NCI-H82 (cell line): ENCODE measurements around the gene GCN1.

Experiments
- DNase-seq: peaks from one replicate; lab custom pipeline; 2025; lab: John Stamatoyannopoulos, UW

GCN1 gene

GRCh38 chr12:120180975-120181374 lies 13.5 kb downstream of the GCN1 start:
- no peak for DNase-seq

- DNase-seq = no peak
These were observed 19.0 kb downstream of the GCN1 start for GRCh38 chr12:120175537-120175936.

GRCh38 chr12:120175062-120175461 lies 19.5 kb downstream of the GCN1 start:
- no peak for DNase-seq

- DNase-seq = no peak
These were observed 22.5 kb downstream of the GCN1 start for GRCh38 chr12:120172053-120172452.

- DNase-seq = no peak
These were observed 23.9 kb downstream of the GCN1 start for GRCh38 chr12:120170631-120171030.

- no peak for DNase-seq
These were observed 24.6 kb downstream of the GCN1 start for GRCh38 chr12:120169946-120170345.

- DNase-seq = no peak
These were observed 26.2 kb downstream of the GCN1 start for GRCh38 chr12:120168337-120168736.

- DNase-seq = no peak
These were observed 26.9 kb downstream of the GCN1 start for GRCh38 chr12:120167529-120168095.

GRCh38 chr12:120164293-120164692 lies 30.2 kb downstream of the GCN1 start:
- no peak for DNase-seq

- no peak for DNase-seq
These were observed 31.8 kb downstream of the GCN1 start for GRCh38 chr12:120162763-120163162.

GRCh38 chr12:120161852-120162251 lies 32.7 kb downstream of the GCN1 start:
- no peak for DNase-seq

- DNase-seq = no peak
These were observed 34.8 kb downstream of the GCN1 start for GRCh38 chr12:120159509-120160237.

GRCh38 chr12:120158351-120158750 lies 36.2 kb downstream of the GCN1 start:
- no peak for DNase-seq

- DNase-seq = no peak
These were observed 36.8 kb downstream of the GCN1 start for GRCh38 chr12:120157678-120158077.

GRCh38 chr12:120156315-120157259 lies 37.9 kb downstream of the GCN1 start:
- DNase-seq = no peak

GRCh38 chr12:120155072-120155471 lies 39.4 kb downstream of the GCN1 start:
- DNase-seq = no peak

GRCh38 chr12:120150919-120151525 lies 43.5 kb downstream of the GCN1 start:
- no peak for DNase-seq

- no peak for DNase-seq
These were observed 46.5 kb downstream of the GCN1 start for GRCh38 chr12:120148011-120148410.

GRCh38 chr12:120145164-120145563 lies 49.4 kb downstream of the GCN1 start:
- DNase-seq = no peak

- no peak for DNase-seq
These were observed 50.3 kb downstream of the GCN1 start for GRCh38 chr12:120144215-120144614.

- no peak for DNase-seq
These were observed 52.2 kb downstream of the GCN1 start for GRCh38 chr12:120142231-120142877.

- DNase-seq = no peak
These were observed 53.2 kb downstream of the GCN1 start for GRCh38 chr12:120141336-120141735.
